Mesothelial cell of epicardium (in vitro differentiated cells): ENCODE results near the gene BIRC7. TPM values are rescaled to one million over a fixed set of nuclear protein-coding genes. Genes with fewer than 3 reads are reported as not detected.

Experiments used
- DNase-seq, 2 experiments: peaks; one replicate each; pipeline ENCODE4 v3.0.0; 2021; ENCODE audit warnings: low spot score in 2 of 2; ENCODE audit not compliant: unreplicated experiment in 2 of 2
- H3K27ac Mint-ChIP-seq: 2 replicates; pipeline ENCODE4 v1.8.0; 2021; ENCODE audit warnings: mixed read lengths
- H3K27me3 Mint-ChIP-seq: 2 replicates; pipeline ENCODE4 v1.8.0; 2021; ENCODE audit warnings: low read depth, mixed read lengths
- H3K36me3 Mint-ChIP-seq: 2 replicates; pipeline ENCODE4 v1.8.0; 2021; ENCODE audit warnings: mixed read lengths
- H3K4me1 Mint-ChIP-seq: 2 replicates; pipeline ENCODE4 v1.8.0; 2021; ENCODE audit warnings: mixed read lengths
- H3K4me3 Mint-ChIP-seq: 2 replicates; pipeline ENCODE4 v1.8.0; 2021; ENCODE audit warnings: mild to moderate bottlenecking, moderate library complexity, mixed read lengths
- H3K9me3 Mint-ChIP-seq: 2 replicates; pipeline ENCODE4 v1.8.0; 2021; ENCODE audit warnings: mixed read lengths
- CTCF ChIP-seq: fragments of 200-600 bp; sonication (generic); IDR thresholded peaks from one replicate; pipeline ENCODE4 v1.5.0; 2021; ENCODE audit warnings: antibody characterized with exemption; ENCODE audit not compliant: unreplicated experiment
- total RNA-seq: library from RNA; stranded (reverse); gene quantifications from 3 replicates; pipeline ENCODE4 v1.2.1, GENCODE V29; 2021

BIRC7 gene
- total RNA-seq, 1 donor from 2014 or later, result 0.36 TPM

DNA sequence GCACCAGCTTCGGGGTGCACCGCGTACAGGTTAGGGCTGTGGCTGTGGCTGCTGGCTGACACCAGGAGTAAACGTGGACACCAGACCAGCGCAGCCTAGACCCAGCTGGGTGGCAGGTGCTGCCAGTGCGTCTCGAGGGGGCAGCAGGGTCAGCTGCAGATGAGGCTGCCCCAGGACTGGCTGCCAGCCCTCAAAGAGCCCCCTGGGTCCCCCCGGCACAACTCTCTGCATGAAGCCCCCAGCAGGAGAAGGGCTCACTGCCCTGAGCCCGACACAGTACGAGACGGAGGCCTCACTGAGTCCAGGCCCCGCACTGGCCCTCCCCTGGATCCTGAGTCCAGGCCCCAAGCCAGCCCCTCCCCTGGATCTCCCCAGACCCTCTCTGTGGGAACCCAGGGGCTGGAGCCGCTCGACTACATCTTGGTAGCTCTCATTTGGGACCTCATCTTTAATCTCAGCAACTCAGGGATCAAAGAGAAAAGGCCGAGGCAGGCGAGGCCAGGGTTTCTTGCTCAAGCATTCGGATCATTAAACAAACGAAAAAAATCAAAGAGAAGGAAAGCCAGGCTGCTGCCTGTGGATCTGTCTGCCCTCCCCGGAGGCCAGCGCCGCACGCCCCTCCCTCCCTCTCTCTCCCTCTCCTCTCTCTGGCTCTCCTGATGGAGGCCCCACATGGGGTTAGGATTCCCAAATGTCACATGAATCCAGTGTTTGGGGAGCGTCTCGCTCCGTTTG, 25.5 kb downstream of the BIRC7 start:
- DNase-seq, result peak in 1 of 2 experiments; percentile 60
- H3K4me3 Mint-ChIP-seq, result no peak overlapping the region

DNA sequence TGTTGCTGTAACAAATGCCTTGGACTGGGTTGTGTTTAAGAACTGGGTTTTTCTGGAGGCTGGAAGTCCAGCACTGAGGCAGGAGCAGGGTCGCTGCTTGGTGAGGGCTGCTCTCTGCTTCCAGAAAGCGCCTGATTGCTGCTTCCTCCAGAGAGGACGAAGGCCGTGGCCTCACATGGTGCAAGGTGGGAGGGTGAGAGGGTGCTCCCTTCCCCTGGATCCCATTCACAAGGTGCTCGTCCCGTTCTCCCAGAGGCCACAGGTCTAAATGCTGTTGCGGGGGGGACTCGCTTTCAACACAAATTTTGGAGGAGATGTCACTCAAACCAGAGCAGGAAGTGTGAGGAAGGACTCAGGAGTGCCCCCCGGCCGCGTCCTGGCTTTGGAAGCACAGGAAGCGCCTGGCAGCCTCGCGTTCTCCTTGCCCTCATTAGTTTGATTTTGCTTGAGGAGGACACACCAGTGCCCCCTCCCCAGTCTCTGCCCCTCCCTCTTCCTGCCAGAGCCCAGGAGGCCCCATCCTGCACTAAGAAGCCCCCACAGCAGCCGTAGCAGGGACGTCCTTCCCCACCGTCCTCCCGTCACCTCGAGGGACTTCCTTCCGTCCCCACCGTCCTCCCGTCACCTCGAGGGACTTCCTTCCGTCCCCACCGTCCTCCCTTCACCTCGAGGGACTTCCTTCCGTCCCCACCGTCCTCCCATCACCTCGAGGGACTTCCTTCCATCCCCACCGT, 26.3 kb downstream of the BIRC7 start:
- Mint-ChIP-seq H3K27me3 (peaks cover 3% of the 10 kb centered on the region), H3K36me3 (no peaks in the 10 kb centered on the region), H3K9me3 (no peaks in the 10 kb centered on the region), H3K4me1 (peaks cover 54% of the 10 kb centered on the region), H3K27ac (peak overlapping the region; percentile 53), H3K4me3 (no peak overlapping the region)
- DNase-seq, result no peak
- no peak for TF ChIP-seq CTCF

More for the DNA sequence above, 25.5 kb downstream of the BIRC7 start:
- no peaks in the 10 kb centered on the region for H3K9me3 Mint-ChIP-seq
- peak overlapping the region; percentile 53 for H3K27ac Mint-ChIP-seq
- H3K36me3 Mint-ChIP-seq, result no peaks in the 10 kb centered on the region
- peaks cover 61% of the 10 kb centered on the region for H3K4me1 Mint-ChIP-seq
- H3K27me3 Mint-ChIP-seq, result peaks cover 3% of the 10 kb centered on the region
- no peak for TF ChIP-seq CTCF

DNA sequence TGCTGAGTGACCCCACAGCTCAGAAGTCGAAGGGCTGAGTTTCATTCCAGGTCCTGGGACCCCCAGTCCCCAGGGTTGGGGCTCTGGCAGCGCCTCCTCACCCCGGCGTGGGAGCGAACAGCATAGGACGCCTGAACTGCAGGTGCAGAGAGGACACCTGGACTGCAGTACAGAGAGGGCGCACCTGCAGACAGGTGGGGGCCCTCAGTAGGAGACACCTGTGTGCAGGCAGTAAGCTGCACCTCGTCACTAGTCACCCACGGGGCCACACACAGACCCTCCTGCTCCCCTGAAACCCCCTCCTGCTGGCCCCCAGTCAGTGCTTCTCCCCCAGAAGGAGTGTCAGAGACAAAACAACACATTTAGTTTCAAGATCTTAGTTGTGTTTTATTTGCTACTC, 27.1 kb downstream of the BIRC7 start:
- no peak for DNase-seq
- peaks cover 3% of the 10 kb centered on the region for H3K27me3 Mint-ChIP-seq
- no peak for TF ChIP-seq CTCF
- no peak overlapping the region for H3K27ac Mint-ChIP-seq
- H3K4me1 Mint-ChIP-seq, result peaks cover 50% of the 10 kb centered on the region
- no peak overlapping the region for H3K4me3 Mint-ChIP-seq
- H3K36me3 Mint-ChIP-seq, result no peaks in the 10 kb centered on the region
- H3K9me3 Mint-ChIP-seq, result no peaks in the 10 kb centered on the region

- no peak for DNase-seq
- Mint-ChIP-seq H3K27ac (no peak overlapping the region), H3K9me3 (no peaks in the 10 kb centered on the region), H3K4me1 (peaks cover 49% of the 10 kb centered on the region), H3K27me3 (peaks cover 3% of the 10 kb centered on the region), H3K4me3 (no peak overlapping the region), H3K36me3 (no peaks in the 10 kb centered on the region)
- no peak for TF ChIP-seq CTCF
These were observed 28.3 kb downstream of the BIRC7 start for GRCh38 chr20:63264000-63264399.

DNA sequence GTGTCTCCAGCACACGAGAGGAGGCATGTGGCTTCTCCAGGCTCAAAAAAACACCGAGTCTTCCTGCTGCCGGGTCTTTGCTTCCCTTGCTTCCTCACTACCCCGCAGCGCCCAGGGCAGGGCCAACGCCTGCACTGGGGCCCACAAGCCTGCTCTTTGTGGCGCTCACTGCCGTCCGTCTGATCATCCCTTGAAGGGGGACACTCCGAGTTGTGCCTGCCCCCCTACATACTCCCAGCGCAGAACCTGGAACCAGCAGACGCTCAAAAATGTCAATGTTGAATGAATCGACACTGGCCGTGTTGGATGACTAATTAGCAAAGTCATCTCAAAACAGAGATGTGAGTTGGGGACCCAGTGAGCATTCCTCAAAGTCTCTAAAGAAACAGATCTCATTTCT, 28.8 kb downstream of the BIRC7 start:
- TF ChIP-seq CTCF, result no peak
- Mint-ChIP-seq H3K4me3 (no peak overlapping the region), H3K9me3 (no peaks in the 10 kb centered on the region), H3K4me1 (peaks cover 44% of the 10 kb centered on the region), H3K36me3 (no peaks in the 10 kb centered on the region), H3K27me3 (peaks cover 3% of the 10 kb centered on the region), H3K27ac (peak overlapping the region; percentile 80)
- DNase-seq, result no peak
